Activated CD4-positive, CD25-positive, alpha-beta regulatory T cell treated with anti-CD3 and anti-CD28 coated beads, Interleukin-2, amount 50 U/mL, for 24 hours (primary cell): Measurements from ENCODE around the gene OR2T6.
"Not testable (repeated sequence)": the region's sequence is repeated elsewhere in the genome, so short reads cannot be mapped to it uniquely, and the experiment has no call there.

Experiments used
- ATAC-seq, 2 donors: fragments of 150-1000 bp; cut with Tn5 transposase; one replicate each; pipeline ENCODE4 v1.10.0; 2021; ENCODE audit warnings: mild to moderate bottlenecking in 1 of 2, moderate library complexity in 1 of 2

Gene OR2T6

DNA sequence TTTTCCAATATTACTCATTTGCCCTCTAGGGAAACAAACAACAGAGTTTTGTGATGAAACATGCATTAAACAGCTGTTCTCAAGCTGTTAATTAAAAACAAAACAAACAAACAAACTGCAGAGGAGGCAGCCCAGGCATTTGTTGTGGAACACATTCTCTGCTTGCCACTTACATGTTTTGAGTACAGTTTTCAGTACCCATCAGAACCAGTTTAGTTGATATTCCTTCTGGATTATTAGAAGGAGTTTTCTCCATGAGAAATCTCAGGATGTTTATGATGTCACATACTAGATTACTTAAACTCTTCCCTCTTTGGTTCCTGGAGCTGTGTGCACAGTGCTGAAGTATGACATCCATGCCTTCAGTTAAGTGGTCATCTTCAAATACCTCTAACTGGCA, at the start of gene OR2T6:
Gene OR2T6, plus strand, starts transcription at position 301 of the 400 bp plus-strand sequence. CDS start 11,863 bp downstream, outside the sequence.
- ATAC-seq, result no peak

DNA sequence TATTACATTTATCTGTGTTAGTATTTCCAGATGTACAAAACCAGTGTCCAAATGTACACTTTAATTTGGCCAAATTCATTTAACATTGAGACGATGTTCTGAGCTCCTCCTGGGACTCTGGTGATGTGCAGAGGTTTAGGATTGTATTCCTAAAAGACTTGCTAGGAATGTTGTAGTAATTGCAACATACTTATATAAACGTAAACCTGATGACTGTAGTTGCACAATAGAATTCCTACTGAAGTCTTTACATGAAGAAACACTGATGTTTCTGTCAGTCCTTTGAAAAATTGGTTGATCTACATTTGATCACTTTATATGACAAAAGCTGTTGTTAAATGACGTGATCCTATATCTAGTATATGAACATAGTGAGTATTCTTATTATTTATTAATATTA, 32.1 kb upstream of the OR2T6 start:
- ATAC-seq, result no peak

GRCh38 chr1:248348475-248348874, 27.1 kb upstream of the OR2T6 start, which contains the start of gene OR14C36:
OR14C36 (plus strand) TSS chr1:248348775; CDS start chr1:248348775, 0 bp downstream.
- no peak for ATAC-seq

DNA sequence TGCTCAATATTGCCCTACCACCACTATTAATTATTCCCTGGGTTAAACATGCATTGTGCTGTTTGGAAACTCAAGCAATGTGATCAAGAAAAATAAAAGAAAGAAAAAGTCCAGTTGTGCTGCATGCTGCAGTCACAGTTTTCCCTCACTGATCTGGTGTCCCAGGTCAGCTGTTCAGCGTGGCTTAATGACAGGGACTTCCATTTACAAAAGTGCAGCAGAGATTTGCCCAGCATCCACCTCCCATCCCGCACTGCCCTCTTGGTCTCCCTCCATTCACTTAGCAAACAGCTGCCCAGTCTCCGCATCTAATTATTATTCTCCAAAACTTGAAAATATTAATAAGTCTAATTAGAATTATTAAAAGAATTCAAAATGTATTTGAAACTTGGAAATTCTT, 16.1 kb upstream of the OR2T6 start:
- no peak for ATAC-seq

- ATAC-seq, result no peak
These were observed 14.3 kb upstream of the OR2T6 start, which contains the start of gene OR2T4 for GRCh38 chr1:248361121-248361715. OR2T4 (plus strand) TSS chr1:248361665; CDS start chr1:248361665, 0 bp downstream.

DNA sequence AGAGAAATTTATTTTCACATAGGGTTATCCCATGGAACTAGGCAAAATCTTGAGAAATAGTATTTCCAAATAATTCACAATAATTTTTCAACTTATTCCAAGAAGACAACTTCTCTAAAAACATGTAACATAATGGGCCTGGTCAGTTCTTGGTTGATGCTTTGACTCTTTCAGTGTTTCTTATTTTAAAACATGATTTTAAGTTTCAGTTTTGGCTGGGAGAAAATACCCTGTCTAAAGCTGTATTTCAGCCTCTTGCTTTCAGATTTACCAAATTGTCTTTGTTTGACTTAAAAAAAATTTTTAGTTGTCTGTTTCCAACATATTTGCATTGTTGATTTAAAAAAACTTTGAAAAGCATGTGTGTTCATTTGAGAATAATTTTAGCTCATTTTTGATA, 8.9 kb upstream of the OR2T6 start:
- no peak for ATAC-seq

DNA sequence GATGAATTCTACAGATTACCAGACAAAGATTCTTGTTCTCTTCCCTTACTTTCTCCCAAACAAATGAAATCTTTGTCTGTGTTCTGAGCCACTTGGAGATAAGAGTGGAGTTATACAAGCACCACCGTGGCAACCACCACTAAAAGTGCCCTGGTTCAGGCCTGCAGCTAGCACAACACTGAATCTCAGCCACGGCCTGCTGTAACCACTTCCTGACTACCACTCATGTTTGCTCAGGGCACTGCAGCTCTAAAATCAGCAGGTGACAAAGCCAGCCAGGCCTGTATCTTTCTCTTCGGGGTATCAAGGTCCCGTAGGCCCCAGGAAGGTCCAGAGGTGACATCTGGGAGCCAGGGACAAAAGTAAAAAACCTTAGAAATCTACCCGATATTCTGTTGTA, 3.2 kb upstream of the OR2T6 start:
- no peak for ATAC-seq

DNA sequence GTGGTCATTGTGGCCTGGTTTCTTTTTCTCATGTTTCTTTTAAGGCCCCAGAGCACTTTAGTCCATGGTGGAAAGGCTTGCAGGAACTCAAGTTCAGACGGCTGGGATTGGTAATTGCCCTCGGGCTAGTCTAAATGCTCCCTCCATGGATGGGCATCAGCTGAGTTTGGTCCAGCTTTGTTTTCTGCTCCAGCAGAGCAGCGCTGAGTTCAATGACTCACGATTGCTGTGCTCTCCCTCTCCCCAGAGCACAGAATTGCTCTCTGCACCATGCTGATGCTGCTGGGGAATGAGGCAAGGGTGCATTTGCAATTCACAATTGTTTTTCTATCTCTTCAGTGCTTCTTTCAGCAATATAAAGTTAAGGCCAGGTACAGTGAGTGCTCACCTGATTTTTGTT, 1.8 kb upstream of the OR2T6 start:
- no peak for ATAC-seq

- ATAC-seq, result no peak
These were observed 1.4 kb downstream of the OR2T6 start for GRCh38 chr1:248376916-248377315.

DNA sequence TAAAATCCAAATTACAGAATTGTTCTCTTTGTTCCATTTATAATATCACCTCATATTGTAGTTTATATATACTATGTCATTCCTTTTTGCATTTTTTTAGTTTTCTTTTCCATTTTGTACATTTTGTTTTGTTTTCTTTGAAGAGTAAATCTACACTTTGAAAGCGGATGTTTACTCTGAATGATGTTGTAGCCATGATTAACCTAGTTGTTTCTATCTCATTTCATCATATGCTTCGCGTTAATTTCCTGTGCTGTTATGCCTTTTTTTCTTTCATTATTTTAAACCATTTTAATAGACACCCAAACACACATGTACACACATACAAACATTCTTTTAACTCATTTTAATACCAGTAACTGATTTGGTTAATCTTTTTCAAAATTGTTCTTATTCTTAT, 5.3 kb downstream of the OR2T6 start:
- ATAC-seq, result no peak

DNA sequence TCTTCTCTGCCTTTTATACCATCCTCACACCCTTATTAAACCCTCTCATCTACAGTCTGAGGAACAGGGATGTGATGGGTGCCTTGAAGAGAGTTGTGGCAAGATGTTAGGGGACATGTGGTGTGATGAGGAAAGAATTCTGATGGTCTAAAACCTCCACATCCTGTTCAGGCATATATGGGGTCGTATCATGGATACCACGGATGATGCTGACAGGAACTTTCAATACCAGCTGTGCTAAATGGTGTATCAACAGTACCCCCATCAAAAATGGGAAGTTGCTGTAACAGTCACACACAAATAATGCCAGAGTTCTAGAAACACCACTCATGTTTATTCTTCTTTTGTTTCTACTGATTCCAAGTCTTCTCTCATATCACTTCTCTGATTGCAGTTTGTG, 12.9 kb downstream of the OR2T6 start:
- no peak for ATAC-seq

DNA sequence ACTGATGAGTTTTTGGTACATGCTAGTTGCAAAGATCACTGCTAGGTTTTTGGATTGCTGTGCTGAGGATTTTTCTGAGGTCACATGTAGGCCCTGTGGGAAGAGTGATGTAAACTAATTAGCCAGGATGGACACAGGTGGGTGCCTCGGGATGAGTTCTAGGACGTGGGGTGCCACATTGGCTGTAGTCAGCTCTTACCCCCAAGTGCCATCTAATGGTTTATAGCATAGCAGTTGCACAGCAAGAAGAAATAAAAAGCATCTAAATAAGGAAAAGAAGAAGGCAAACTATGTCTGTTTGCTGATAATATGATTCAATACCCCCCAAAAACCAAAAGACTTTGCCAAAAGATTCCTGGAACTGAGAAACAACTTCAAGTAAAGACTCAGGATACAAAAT, 17.5 kb downstream of the OR2T6 start:
- ATAC-seq, result no peak

GRCh38 chr1:248402748-248403147, 27.2 kb downstream of the OR2T6 start, which contains the start of gene OR2T1:
OR2T1 (plus strand) TSS chr1:248403048; CDS start chr1:248406148, 3,100 bp downstream.
- no peak for ATAC-seq

DNA sequence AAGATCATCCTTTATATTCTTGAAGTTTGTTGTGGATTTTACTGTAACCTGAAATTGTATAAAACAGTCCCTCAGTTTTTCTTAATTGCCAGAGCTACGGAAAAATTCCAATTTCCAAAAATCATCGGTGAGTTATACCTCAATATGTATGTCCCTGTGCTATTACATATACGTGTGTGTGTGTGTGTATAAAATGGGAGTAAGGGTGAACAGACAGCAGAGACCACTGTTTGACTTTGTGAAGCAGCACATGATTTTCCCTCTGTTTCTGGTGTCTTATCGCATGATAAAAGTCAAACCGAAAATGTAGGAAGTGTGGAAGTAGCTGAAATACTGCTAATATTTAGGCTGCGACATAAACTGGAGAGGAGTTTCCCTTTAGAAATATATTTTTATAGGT, 28.5 kb downstream of the OR2T6 start:
- ATAC-seq, result no peak

DNA sequence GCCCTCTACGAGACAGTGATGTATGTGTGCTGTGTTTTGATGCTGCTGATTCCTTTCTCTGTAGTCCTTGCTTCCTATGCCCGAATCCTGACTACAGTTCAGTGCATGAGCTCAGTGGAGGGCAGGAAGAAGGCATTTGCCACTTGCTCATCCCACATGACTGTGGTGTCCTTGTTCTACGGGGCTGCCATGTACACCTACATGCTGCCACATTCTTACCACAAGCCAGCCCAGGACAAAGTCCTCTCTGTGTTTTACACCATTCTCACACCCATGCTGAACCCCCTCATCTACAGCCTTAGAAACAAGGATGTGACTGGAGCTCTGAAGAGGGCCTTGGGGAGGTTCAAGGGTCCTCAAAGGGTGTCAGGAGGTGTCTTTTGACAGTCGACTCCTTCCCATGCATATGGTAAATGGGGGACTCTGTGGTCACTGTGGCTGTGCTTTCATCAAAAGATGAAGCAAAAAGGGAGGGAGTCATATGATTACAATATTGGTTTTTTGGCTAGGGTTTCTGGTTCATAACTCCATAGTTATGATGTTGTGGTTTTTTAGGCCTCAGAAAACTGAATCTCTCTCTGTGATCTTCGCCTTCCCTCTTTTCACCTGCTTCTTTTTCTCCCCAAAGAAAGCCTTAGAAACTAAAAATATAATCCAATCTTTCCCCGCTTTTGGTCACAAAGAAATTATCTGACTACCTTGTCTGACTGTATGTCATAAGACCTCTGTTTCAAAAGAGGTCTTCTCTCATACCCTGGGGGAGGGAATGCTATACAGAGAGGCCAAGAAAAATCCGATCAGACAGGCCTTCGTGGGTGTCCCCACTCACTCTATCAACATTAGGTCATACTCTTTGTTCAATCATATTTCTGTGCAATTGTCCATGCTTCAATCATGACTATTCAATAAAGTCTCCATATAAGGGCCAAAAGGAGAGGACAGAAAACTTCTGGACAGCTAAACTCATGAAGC, 31.5 kb downstream of the OR2T6 start:
- no peak for ATAC-seq

DNA sequence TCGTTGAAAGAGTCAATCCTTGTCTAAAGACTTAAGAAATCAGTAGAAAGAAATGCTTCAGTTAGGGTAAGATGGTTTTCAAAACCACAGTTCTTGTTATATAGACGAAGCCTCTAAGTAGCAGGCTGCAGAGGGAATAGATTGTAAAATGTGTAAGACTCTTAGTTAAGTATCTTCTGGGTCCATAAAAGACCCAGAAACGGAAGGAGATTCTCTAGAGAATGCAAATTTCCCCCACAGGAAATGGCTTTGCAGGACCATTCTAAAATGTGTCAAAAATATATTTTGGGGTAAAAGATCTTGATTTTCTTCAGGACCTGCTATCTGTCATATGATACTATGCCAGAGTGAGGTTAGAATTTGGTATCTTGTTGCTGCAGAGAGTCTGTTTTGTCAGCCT, 40.7 kb downstream of the OR2T6 start:
- no peak for ATAC-seq

DNA sequence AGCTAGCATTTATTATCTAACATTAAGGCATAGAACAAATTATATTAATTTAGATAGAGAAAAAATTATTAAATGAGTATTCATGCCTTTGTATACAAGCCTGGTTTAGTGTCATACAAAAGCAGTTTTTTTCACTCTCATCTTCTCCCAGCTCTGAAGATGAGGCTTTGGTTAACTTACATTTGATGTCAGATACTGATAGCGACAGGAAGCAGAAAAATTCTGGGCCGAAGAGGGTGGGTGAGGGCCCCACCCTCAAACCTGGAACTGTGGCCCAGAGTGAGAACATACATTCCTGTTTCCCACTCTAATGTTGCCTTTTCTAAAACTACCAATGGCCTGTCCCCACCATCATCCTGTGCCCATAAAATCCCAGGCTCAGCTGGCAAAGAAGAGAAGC, 42.3 kb downstream of the OR2T6 start:
- no peak for ATAC-seq

GRCh38 chr1:248421384-248421783, 45.8 kb downstream of the OR2T6 start:
- ATAC-seq, result no peak

GRCh38 chr1:248427526-248428191, 52.1 kb downstream of the OR2T6 start:
- not testable (repeated sequence) for ATAC-seq

- peak in 1 of 2 donors; percentile 43 for ATAC-seq
These were observed 52.6 kb downstream of the OR2T6 start for GRCh38 chr1:248428192-248428533.

GRCh38 chr1:248431683-248432082, 56.1 kb downstream of the OR2T6 start:
- ATAC-seq, result not testable (repeated sequence)

DNA sequence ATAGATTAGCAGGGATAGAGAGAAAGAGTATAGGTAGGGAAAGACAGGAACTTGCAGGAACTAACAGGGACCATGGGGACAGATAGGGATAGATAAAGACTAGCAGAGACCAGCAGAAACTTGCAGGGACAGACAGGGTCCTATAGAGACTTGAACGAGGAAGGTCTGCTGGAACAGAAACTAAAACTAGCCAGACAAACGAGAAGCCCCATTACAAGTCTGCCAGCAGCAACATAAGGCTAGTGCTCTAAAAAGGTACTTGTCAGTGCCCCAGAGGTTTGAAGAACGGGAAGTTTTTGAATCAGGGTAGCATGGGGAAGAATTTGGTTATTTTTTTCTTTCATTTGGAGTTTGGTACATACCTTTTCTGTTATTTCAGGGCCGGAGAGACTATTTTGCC, 56.7 kb downstream of the OR2T6 start:
- ATAC-seq, result not testable (repeated sequence)

DNA sequence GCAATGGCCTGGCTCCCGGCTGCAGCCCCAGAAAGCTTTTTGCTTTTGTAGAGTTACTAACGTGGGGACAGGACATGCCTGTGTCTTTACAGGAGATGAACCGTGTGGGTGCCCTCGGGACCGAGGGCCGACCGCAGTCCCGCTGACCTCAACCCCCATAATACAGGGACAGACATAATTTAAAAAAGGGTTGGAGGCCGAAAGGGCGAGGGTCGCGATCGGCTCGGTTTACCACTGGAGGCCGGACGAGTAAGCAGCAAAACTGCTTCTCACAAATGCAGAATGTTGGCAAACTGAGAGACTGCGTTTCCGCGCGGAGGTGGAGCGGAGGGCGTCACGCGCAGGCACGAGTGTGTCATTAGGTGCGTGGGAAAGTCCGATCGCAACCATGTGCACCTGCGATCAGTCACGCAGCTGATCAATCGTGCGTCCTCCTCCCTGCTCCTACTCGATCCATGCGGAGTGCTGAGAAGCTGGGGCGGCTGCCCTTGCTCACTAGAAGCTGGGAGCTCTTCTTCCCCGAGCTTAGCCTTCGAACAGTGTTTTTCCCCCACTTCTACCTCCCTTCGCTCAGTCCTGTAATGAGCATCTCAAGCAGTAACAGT, 58.4 kb downstream of the OR2T6 start:
- ATAC-seq, result not testable (repeated sequence)
